Hepatocyte (in vitro differentiated cells): Measurements from ENCODE around the gene DEPP1.

Experiments
- CTCF ChIP-seq: fragments of 200-600 bp; sonication (generic); IDR thresholded peaks from 2 replicates; pipeline ENCODE4 v1.5.1; 2016; ENCODE audit warnings: antibody characterized with exemption, mild to moderate bottlenecking; ENCODE audit not compliant: poor library complexity
- EZH2 ChIP-seq: fragments of 200-600 bp; sonication (generic); IDR thresholded peaks from 2 replicates; pipeline ENCODE4 v1.6.1; 2016; ENCODE audit warnings: antibody characterized with exemption, mild to moderate bottlenecking, borderline replicate concordance
- EZH2phosphoT487 ChIP-seq: fragments of 200-600 bp; sonication (generic); IDR thresholded peaks from one replicate; pipeline ENCODE4 v1.6.1; 2018; ENCODE audit warnings: antibody characterized with exemption, mild to moderate bottlenecking, low read depth, moderate library complexity; ENCODE audit not compliant: unreplicated experiment, severe bottlenecking

DNA sequence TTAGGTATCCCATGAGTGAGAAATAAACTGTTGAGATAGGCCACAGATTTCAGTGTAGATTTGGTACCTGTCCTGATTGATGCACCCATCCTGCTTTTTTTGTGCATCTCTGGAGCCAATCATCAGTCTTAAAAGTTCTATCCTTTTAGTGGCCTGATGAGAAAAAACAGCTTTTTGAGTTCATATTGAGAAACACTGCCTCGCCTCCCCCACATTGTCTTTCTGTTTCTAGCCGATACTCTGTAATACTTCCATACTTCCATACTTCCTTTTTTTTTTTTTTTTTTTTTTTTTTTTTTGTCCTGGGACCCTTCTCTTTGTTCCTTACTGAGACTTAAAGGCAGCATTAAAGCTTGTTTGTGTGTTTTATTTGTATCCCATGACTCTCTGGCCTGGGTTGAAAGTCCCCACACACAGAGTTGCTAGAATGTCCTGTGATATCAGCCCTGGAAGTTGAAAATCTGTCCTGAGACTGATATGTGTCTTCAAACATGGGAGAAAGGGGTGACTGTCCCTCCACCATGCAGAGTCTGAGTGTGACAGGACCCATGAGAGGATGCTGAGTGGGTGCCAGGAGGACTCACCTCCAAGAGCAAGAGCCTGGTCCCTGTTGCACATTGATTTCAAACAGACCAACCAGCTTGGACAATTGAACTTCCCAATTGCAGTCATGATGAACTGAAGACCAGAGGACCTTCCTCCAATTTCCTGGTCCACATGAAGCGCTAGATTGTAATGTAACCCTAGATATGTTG lies 27.8 kb upstream of the DEPP1 start:
- TF ChIP-seq EZH2 (no peak), CTCF (no peak), EZH2phosphoT487 (no peak)
